Measurements from ENCODE around the gene GSN. TPM values are rescaled to one million over a fixed set of nuclear protein-coding genes. Genes with fewer than 3 reads are reported as not detected.

Gene GSN
- total and polyA plus RNA-seq, 2 of the 8 experiments (the other 6 are each of a cell fraction or from before 2014, with no cell fraction given), result 52.3 to 94.5 TPM

GRCh38 chr9:121366611-121367192 is 98.7 kb downstream of the GSN start:
- peaks cover 0 to 7% (median 4%) of the 10 kb centered on the region in 4 experiments; a peak in 4 of 7 replicates for H3K4me1 ChIP-seq (replicated peaks in 1 of 4; ENCODE audit: control insufficient read depth in 3 of 4, insufficient read depth in 4 of 4, low read length in 3 of 4)
- no peak overlapping the region for H3K4me3 ChIP-seq (ENCODE audit: extremely low read depth in 1 of 4, insufficient read depth in 2 of 4, low read depth in 3 of 4, low read length in 4 of 4)
- peaks cover 5% of the 10 kb centered on the region for H3K23me2 ChIP-seq (ENCODE audit: low read depth, low read length)
- no peak overlapping the region for H3K9ac ChIP-seq (replicated peaks in 1 of 4; ENCODE audit: extremely low read depth in 1 of 4, low read depth in 3 of 4, low read length in 3 of 4)
- no peak overlapping the region for H2AFZ ChIP-seq (ENCODE audit: low read length)
- no peaks in the 10 kb centered on the region for H3K79me2 ChIP-seq (ENCODE audit: control insufficient read depth in 1 of 2, insufficient read depth in 2 of 2, low read length in 2 of 2)
- no peak overlapping the region for H2BK5ac ChIP-seq (ENCODE audit: low read depth, low read length)
- no peak overlapping the region for H3K23ac ChIP-seq (ENCODE audit: insufficient read length)
- WGBS, 2 experiments (ENCODE audit: extremely low coverage in 1 of 2, insufficient coverage in 1 of 2, insufficient read length in 1 of 2, insufficient replicate concordance in 2 of 2, low coverage in 1 of 2, low lambda C conversion rate in 2 of 2, missing lambda C conversion rate in 1 of 2), result 91% methylated on average over 5 of the region's 5 CpGs; no CpG with 5 or more reads in 1 of the 2 experiments
- no peaks in the 10 kb centered on the region for H3K79me1 ChIP-seq (ENCODE audit: low read depth, low read length)
- ChIA-PET CTCF (ENCODE audit: partially characterized antibody) (interaction anchor here (0.6 to 1.0 kb wide), 4 partner anchors 32 to 208 kb away, joined by 4 to 5 read pairs (median 4); no protein-coding TSS in a partner anchor), POLR2A (ENCODE audit: partially characterized antibody) (no interaction called here)
- no peak overlapping the region for H3K27ac ChIP-seq (ENCODE audit: low read depth, low read length)
- H2BK15ac ChIP-seq (ENCODE audit: low read length), result no peak overlapping the region
- FAIRE-seq, result no peak
- no peak overlapping the region for H3K4me2 ChIP-seq (ENCODE audit: insufficient read depth in 1 of 2, low read depth in 2 of 2, low read length in 2 of 2)
- peaks cover 0 to 13% (median 9%) of the 10 kb centered on the region in 4 experiments; a peak in 3 of 7 replicates for H3K27me3 ChIP-seq (replicated peaks in 1 of 4; ENCODE audit: control insufficient read depth in 3 of 4, extremely low read depth in 1 of 4, insufficient read depth in 3 of 4, low read length in 3 of 4)
- no peak overlapping the region for H3K18ac ChIP-seq (ENCODE audit: extremely low read depth, low read length)
- no peak overlapping the region for H2AK5ac ChIP-seq (ENCODE audit: low read depth, low read length)
- no peaks in the 10 kb centered on the region; a peak in 1 of 4 replicates for H3K9me3 ChIP-seq (ENCODE audit: insufficient read depth in 2 of 2, low read depth in 1 of 2, low read length in 1 of 2)
- no peak for DNase-seq (ENCODE audit: low read depth in 1 of 2, low spot score in 2 of 2)
- H3K36me3 ChIP-seq (ENCODE audit: control insufficient read depth in 2 of 4, insufficient read depth in 4 of 4, low read length in 3 of 4), result peaks cover 0 to 4% (median 0%) of the 10 kb centered on the region in 4 experiments; a peak in 1 of 8 replicates
- H3K4ac ChIP-seq (replicated peaks; ENCODE audit: insufficient read length, low read depth, low read length), result no peak overlapping the region
- H3K56ac ChIP-seq (replicated peaks; ENCODE audit: insufficient read length, low read depth, low read length), result no peak overlapping the region
- no peak overlapping the region for H3K14ac ChIP-seq (ENCODE audit: insufficient read length)
- no peak overlapping the region for H2BK12ac ChIP-seq (ENCODE audit: low read depth, low read length)
- H2BK120ac ChIP-seq (replicated peaks; ENCODE audit: low read depth, low read length), result no peak overlapping the region
- no peak overlapping the region for H4K8ac ChIP-seq (ENCODE audit: extremely low read depth, insufficient read depth, low read length)
- H2BK20ac ChIP-seq (ENCODE audit: low read length), result no peak overlapping the region
- H4K5ac ChIP-seq (ENCODE audit: insufficient read length, low read depth, low read length), result no peak overlapping the region
- no peaks in the 10 kb centered on the region for H4K20me1 ChIP-seq (replicated peaks in 1 of 2; ENCODE audit: control insufficient read depth in 1 of 2, insufficient read depth in 2 of 2, low read length in 2 of 2)
- H4K91ac ChIP-seq (replicated peaks; ENCODE audit: insufficient read length, low read length), result no peak overlapping the region
- TF ChIP-seq, protein P1, sequence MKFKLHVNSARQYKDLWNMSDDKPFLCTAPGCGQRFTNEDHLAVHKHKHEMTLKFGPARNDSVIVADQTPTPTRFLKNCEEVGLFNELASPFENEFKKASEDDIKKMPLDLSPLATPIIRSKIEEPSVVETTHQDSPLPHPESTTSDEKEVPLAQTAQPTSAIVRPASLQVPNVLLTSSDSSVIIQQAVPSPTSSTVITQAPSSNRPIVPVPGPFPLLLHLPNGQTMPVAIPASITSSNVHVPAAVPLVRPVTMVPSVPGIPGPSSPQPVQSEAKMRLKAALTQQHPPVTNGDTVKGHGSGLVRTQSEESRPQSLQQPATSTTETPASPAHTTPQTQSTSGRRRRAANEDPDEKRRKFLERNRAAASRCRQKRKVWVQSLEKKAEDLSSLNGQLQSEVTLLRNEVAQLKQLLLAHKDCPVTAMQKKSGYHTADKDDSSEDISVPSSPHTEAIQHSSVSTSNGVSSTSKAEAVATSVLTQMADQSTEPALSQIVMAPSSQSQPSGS (IDR thresholded peaks at IDR 0.05; ENCODE audit: low read length), result no peak
- TF ChIP-seq SUZ12 (IDR thresholded peaks at IDR 0.05; ENCODE audit: low read length) (no peak), CBX5 (IDR thresholded peaks at IDR 0.05; ENCODE audit: low read depth, low read length) (no peak), RAD21 (IDR thresholded peaks at IDR 0.05 in 1 of 2, conservative IDR thresholded peaks at IDR 0.05 in 1 of 2; ENCODE audit: low read depth in 2 of 2, low read length in 2 of 2) (no peak), RFX5 (IDR thresholded peaks at IDR 0.05; ENCODE audit: borderline replicate concordance, low read depth, low read length) (no peak)
- TF ChIP-seq, protein P2, sequence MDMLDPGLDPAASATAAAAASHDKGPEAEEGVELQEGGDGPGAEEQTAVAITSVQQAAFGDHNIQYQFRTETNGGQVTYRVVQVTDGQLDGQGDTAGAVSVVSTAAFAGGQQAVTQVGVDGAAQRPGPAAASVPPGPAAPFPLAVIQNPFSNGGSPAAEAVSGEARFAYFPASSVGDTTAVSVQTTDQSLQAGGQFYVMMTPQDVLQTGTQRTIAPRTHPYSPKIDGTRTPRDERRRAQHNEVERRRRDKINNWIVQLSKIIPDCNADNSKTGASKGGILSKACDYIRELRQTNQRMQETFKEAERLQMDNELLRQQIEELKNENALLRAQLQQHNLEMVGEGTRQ (IDR thresholded peaks at IDR 0.05; ENCODE audit: low read length), result no peak

Data from H1 (cell line).